B cell (primary cell): ENCODE results near the gene MAPK10. TPM values are rescaled to one million over a fixed set of nuclear protein-coding genes. Genes with fewer than 3 reads are reported as not detected.

Experiments
- ATAC-seq: fragments of 200-7000 bp; cut with Tn5 transposase; one replicate; pipeline ENCODE4 v1.10.0; 2021; ENCODE audit warnings: low read depth, mild to moderate bottlenecking, moderate number of reproducible peaks, moderate library complexity
- CTCF ChIA-PET: fragments of 350-600 bp; sonication (Branson Sonifier 250); formaldehyde crosslinking; loops from one replicate; lab custom pipeline; 2021; ENCODE audit warnings: antibody characterized with exemption, inconsistent platforms; lab: Charles Lee
- POLR2A ChIA-PET: fragments of 350-600 bp; sonication (Branson Sonifier 250); formaldehyde crosslinking; loops from one replicate; lab custom pipeline; 2021; ENCODE audit warnings: antibody characterized with exemption; lab: Charles Lee
- DNase-seq: peaks from one replicate; pipeline ENCODE4 v3.0.0; 2013
- H2AFZ ChIP-seq: 2 replicates; pipeline ENCODE4 v1.6.1; 2012; ENCODE audit warnings: mild to moderate bottlenecking, low read depth, low read length; ENCODE audit not compliant: insufficient read depth, poor library complexity, severe bottlenecking
- H3K27ac ChIP-seq, 2 donors: 1 replicate in 1 of 2; 2 replicates in 1 of 2; pipeline ENCODE4 v1.5.1; 2012 to 2013; ENCODE audit warnings: low read length in 2 of 2, mild to moderate bottlenecking in 2 of 2, moderate library complexity in 1 of 2
- H3K27me3 ChIP-seq, 4 experiments: fragments of 200-600 bp in 1 of 4; sonication (generic) in 1 of 4; replicated peaks in 1 of 4; 1 replicate in 2 of 4; 2 replicates in 2 of 4; pipeline versions ENCODE4 v1.6.1 to v1.7.0; 2013 to 2016; ENCODE audit warnings: low read length in 3 of 4, mild to moderate bottlenecking in 2 of 4, mixed read lengths in 1 of 4, moderate library complexity in 1 of 4; ENCODE audit not compliant: insufficient read depth in 4 of 4, control insufficient read depth in 3 of 4; ENCODE audit errors: control extremely low read depth in 1 of 4
- H3K36me3 ChIP-seq, 2 experiments: replicated peaks in 1 of 2; 1 replicate in 1 of 2; 2 replicates in 1 of 2; pipeline versions ENCODE4 v1.6.1 to v1.7.1; 2013; ENCODE audit warnings: low read length in 1 of 2; ENCODE audit not compliant: insufficient read depth in 2 of 2, control insufficient read depth in 1 of 2; ENCODE audit errors: control extremely low read depth in 1 of 2, extremely low read depth in 1 of 2
- H3K4me1 ChIP-seq, 2 donors: fragments of 200-600 bp in 1 of 2; sonication (generic) in 1 of 2; 1 replicate in 1 of 2; 2 replicates in 1 of 2; pipeline versions ENCODE4 v1.5.1 to v1.6.1; 2013 to 2017; ENCODE audit warnings: low read length in 2 of 2; ENCODE audit not compliant: control insufficient read depth in 2 of 2, insufficient read depth in 2 of 2
- H3K4me2 ChIP-seq: replicated peaks from 2 replicates; pipeline ENCODE3; 2012; ENCODE audit warnings: mild to moderate bottlenecking, low read depth, low read length; ENCODE audit not compliant: poor library complexity, severe bottlenecking
- H3K4me3 ChIP-seq, 5 experiments: fragments of 200-600 bp in 1 of 5; sonication (generic) in 1 of 5; 1 replicate in 3 of 5; 2 replicates in 2 of 5; pipeline versions ENCODE4 v1.5.1 to v1.7.0; 2011 to 2016; ENCODE audit warnings: low read length in 4 of 5, mild to moderate bottlenecking in 4 of 5, low read depth in 2 of 5, control low read depth in 1 of 5, moderate library complexity in 1 of 5; ENCODE audit not compliant: insufficient read depth in 1 of 5; ENCODE audit errors: control extremely low read depth in 1 of 5, extremely low read depth in 1 of 5
- H3K79me2 ChIP-seq: fragments of 200-600 bp; sonication (generic); one replicate; pipeline ENCODE4 v1.6.0; 2016; ENCODE audit warnings: low read length; ENCODE audit not compliant: control insufficient read depth, insufficient read depth
- H3K9ac ChIP-seq: fragments of 200-600 bp; sonication (generic); 2 replicates; pipeline ENCODE4 v1.6.1; 2017; ENCODE audit warnings: mild to moderate bottlenecking, low read length, moderate library complexity
- H3K9me3 ChIP-seq, 3 donors: one replicate each; pipeline versions ENCODE4 v1.6.1 to v1.7.1; 2013; ENCODE audit warnings: low read length in 2 of 3; ENCODE audit not compliant: control insufficient read depth in 2 of 3, insufficient read depth in 1 of 3; ENCODE audit errors: control extremely low read depth in 1 of 3
- H4K20me1 ChIP-seq: 2 replicates; pipeline ENCODE4 v1.6.0; 2012; ENCODE audit warnings: mild to moderate bottlenecking, low read length; ENCODE audit not compliant: insufficient read depth, control insufficient read depth, poor library complexity, severe bottlenecking
- H3K27ac Mint-ChIP-seq: one replicate; pipeline ENCODE4 v1.8.0; 2021; ENCODE audit warnings: mixed read lengths
- H3K27me3 Mint-ChIP-seq: one replicate; pipeline ENCODE4 v1.8.0; 2021; ENCODE audit warnings: mixed read lengths
- H3K4me1 Mint-ChIP-seq: one replicate; pipeline ENCODE4 v1.8.0; 2021; ENCODE audit warnings: mixed read lengths
- H3K4me3 Mint-ChIP-seq: one replicate; pipeline ENCODE4 v1.8.0; 2021; ENCODE audit warnings: mixed read lengths
- H3K9me3 Mint-ChIP-seq: one replicate; pipeline ENCODE4 v1.8.0; 2022; ENCODE audit warnings: mixed read lengths; ENCODE audit not compliant: insufficient read depth
- EZH2 ChIP-seq: IDR thresholded peaks from 2 replicates; pipeline ENCODE4 v1.6.1; 2012; ENCODE audit warnings: borderline replicate concordance, low read depth, mild to moderate bottlenecking, moderate library complexity, low read length; ENCODE audit not compliant: insufficient read depth, poor library complexity, severe bottlenecking
- WGBS: methylation state at CpG from one replicate; pipeline ENCODE4 v1.1.5; 2013; ENCODE audit warnings: missing lambda C conversion rate; ENCODE audit not compliant: insufficient coverage; 5-methylcytosine and 5-hydroxymethylcytosine counted together
- intact Hi-C: fragments of 100-400 bp; cut with micrococcal nuclease; formaldehyde crosslinking; loops from one replicate; pipeline ENCODE4 v1.10.0; 2022
- polyA plus RNA-seq: library from polyadenylated mRNA; depleted of rRNA; stranded (reverse); fragments of >200 nt; gene quantifications from 2 replicates; pipeline ENCODE4 v1.2.3, GENCODE V29; 2012
- total RNA-seq, 2 donors: library from RNA; stranded (reverse); fragments of 120-200 nt in 1 of 2; gene quantifications; 1 replicate in 1 of 2; 2 replicates in 1 of 2; pipeline versions ENCODE4 v1.2.3 to v1.2.4, GENCODE V29; 2013 to 2022
- TF ChIP-seq, protein P1 (sequence below): fragments of 200-600 bp; IDR thresholded peaks from one replicate; pipeline ENCODE4 v1.8.0; 2022; ENCODE audit warnings: antibody characterized with exemption, mild to moderate bottlenecking

The MAPK10 gene
- total and polyA plus RNA-seq, 2 donors (not counting 1 experiment from before 2014, with no cell fraction given), result 0.03 to 3.1 TPM

DNA sequence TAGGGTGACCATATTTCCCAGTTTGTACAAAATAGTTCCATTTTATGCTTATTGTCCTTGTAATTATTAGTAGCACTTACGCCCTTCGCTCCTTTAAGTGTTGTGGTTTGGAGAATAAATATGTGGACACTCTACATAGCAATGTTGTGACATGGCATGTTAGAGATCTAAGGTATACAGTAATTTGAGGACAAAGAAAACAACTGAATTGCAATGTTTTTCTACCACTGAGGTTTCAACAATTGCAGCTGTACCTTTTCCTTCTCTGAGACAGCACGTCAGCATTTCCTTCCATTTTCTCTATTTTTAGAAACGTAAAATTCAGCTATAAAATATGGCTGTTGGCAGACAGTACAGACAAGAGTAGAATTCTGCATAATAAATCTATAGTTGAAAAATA is 323.1 kb downstream of the MAPK10 start:
- H4K20me1 ChIP-seq, result no peaks in the 10 kb centered on the region
- WGBS, result 92% methylated on average over 2 of the region's 4 CpGs
- ATAC-seq (no peak), DNase-seq (no peak)
- H3K4me2 ChIP-seq, result no peak overlapping the region
- H3K27ac Mint-ChIP-seq, result no peak overlapping the region
- no peaks in the 10 kb centered on the region for H3K4me1 ChIP-seq
- TF ChIP-seq, protein P1, sequence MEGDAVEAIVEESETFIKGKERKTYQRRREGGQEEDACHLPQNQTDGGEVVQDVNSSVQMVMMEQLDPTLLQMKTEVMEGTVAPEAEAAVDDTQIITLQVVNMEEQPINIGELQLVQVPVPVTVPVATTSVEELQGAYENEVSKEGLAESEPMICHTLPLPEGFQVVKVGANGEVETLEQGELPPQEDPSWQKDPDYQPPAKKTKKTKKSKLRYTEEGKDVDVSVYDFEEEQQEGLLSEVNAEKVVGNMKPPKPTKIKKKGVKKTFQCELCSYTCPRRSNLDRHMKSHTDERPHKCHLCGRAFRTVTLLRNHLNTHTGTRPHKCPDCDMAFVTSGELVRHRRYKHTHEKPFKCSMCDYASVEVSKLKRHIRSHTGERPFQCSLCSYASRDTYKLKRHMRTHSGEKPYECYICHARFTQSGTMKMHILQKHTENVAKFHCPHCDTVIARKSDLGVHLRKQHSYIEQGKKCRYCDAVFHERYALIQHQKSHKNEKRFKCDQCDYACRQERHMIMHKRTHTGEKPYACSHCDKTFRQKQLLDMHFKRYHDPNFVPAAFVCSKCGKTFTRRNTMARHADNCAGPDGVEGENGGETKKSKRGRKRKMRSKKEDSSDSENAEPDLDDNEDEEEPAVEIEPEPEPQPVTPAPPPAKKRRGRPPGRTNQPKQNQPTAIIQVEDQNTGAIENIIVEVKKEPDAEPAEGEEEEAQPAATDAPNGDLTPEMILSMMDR, result no peak
- no peak for TF ChIP-seq EZH2
- H3K9ac ChIP-seq, result no peak overlapping the region
- no peaks in the 10 kb centered on the region for H3K9me3 ChIP-seq
- H3K4me3 Mint-ChIP-seq, result no peak overlapping the region
- H3K36me3 ChIP-seq, result no peaks in the 10 kb centered on the region
- H3K27ac ChIP-seq, result no peak overlapping the region
- peaks cover 0 to 15% (median 3%) of the 10 kb centered on the region in 4 experiments for H3K27me3 ChIP-seq
- no peak overlapping the region for H2AFZ ChIP-seq
- intact Hi-C loops, result no loop called here
- H3K27me3 Mint-ChIP-seq, result peaks cover 25% of the 10 kb centered on the region
- H3K79me2 ChIP-seq, result no peaks in the 10 kb centered on the region
- ChIA-PET POLR2A (no interaction called here), CTCF (interaction anchor here (1.3 to 2.0 kb wide), 2 partner anchors 9 to 13 kb away, joined by 4 to 16 read pairs; no protein-coding TSS in a partner anchor)
- H3K9me3 Mint-ChIP-seq, result no peaks in the 10 kb centered on the region
- H3K4me1 Mint-ChIP-seq, result no peaks in the 10 kb centered on the region
- H3K4me3 ChIP-seq, result no peak overlapping the region

DNA sequence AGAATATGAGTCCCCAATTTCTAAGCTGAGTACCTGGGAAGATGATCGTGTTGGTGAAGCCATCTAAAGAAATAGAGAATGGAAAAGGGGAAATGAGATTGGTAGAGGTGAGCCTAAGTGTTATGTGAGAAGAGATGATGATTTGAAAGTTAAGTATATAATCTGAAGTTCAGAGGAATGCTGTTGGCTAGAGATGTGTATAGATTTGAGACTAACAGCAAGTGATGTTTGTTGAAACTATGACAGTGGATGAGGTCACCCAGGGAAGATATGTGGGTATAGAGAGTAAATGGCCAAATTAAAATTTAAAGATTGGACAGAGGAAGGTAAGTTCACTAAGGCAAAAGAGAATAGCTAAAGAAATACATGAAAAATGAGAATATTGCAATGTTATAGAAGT is 324.2 kb downstream of the MAPK10 start:
- Mint-ChIP-seq H3K4me3 (no peak overlapping the region), H3K27ac (no peak overlapping the region), H3K4me1 (no peaks in the 10 kb centered on the region), H3K9me3 (no peaks in the 10 kb centered on the region), H3K27me3 (peaks cover 31% of the 10 kb centered on the region)
- no peaks in the 10 kb centered on the region for H3K79me2 ChIP-seq
- peaks cover 0 to 15% (median 3%) of the 10 kb centered on the region in 4 experiments for H3K27me3 ChIP-seq
- ATAC-seq, result no peak
- TF ChIP-seq, protein P1, result no peak
- no peak for TF ChIP-seq EZH2
- WGBS, result 55% methylated on average over 1 of the region's 1 CpG
- no peak overlapping the region for H2AFZ ChIP-seq
- H3K4me1 ChIP-seq, result no peaks in the 10 kb centered on the region
- no peak overlapping the region for H3K4me3 ChIP-seq
- intact Hi-C loops, result no loop called here
- no peak for DNase-seq
- POLR2A ChIA-PET, result no interaction called here
- H4K20me1 ChIP-seq, result no peaks in the 10 kb centered on the region
- H3K9ac ChIP-seq, result no peak overlapping the region
- no peaks in the 10 kb centered on the region for H3K9me3 ChIP-seq
- H3K36me3 ChIP-seq, result no peaks in the 10 kb centered on the region
- CTCF ChIA-PET, result interaction anchor here (1.1 to 2.0 kb wide), 2 partner anchors 10 to 951 kb away, joined by 4 to 16 read pairs; no protein-coding TSS in a partner anchor
- no peak overlapping the region for H3K4me2 ChIP-seq
- no peak overlapping the region for H3K27ac ChIP-seq
